Upper lobe of left lung (tissue), 4 donors: ENCODE data around the gene KBTBD12.

ENCODE experiments used
- CTCF ChIP-seq, 6 experiments: fragments of 450-650 bp in 4 of 6; fragments of 200-600 bp in 2 of 6; sonication (generic) in 2 of 6; IDR thresholded peaks; one replicate each; pipeline ENCODE4 v1.5.1; 2016 to 2019; ENCODE audit warnings: antibody characterized with exemption in 6 of 6
- POLR2A ChIP-seq, 4 donors: fragments of 450-650 bp; IDR thresholded peaks; one replicate each; pipeline ENCODE4 v1.5.1; 2016 to 2017; ENCODE audit warnings: antibody characterized with exemption in 4 of 4, mild to moderate bottlenecking in 2 of 4

GRCh38 chr3:127959873-127960272 lies 44.8 kb downstream of the KBTBD12 start:
- TF ChIP-seq CTCF (IDR thresholded peaks at IDR 0.05) = peak in 2 of 6 experiments; percentile 23 to 34
- no peak for TF ChIP-seq POLR2A (IDR thresholded peaks at IDR 0.05)
